Cardiac fibroblast (primary cell): ENCODE measurements around the gene SNED1.

Experiments
- DNase-seq, 2 donors: peaks; one replicate each; pipeline versions ENCODE4 v3.0.0 to v3.0.0-alpha.2; 2010; ENCODE audit warnings: low read depth in 2 of 2
- H3K4me3 ChIP-seq, 2 donors: replicated peaks in 1 of 2; 1 replicate in 1 of 2; 2 replicates in 1 of 2; pipeline ENCODE4 v1.5.1; 2011; ENCODE audit warnings: low read depth in 2 of 2, low read length in 2 of 2, mild to moderate bottlenecking in 2 of 2, moderate library complexity in 1 of 2
- TF ChIP-seq, protein P1 (sequence below): IDR thresholded peaks from one replicate; pipeline ENCODE4 v1.5.1; 2011; ENCODE audit warnings: low read depth, mild to moderate bottlenecking, low read length, inconsistent platforms

The SNED1 gene

DNA sequence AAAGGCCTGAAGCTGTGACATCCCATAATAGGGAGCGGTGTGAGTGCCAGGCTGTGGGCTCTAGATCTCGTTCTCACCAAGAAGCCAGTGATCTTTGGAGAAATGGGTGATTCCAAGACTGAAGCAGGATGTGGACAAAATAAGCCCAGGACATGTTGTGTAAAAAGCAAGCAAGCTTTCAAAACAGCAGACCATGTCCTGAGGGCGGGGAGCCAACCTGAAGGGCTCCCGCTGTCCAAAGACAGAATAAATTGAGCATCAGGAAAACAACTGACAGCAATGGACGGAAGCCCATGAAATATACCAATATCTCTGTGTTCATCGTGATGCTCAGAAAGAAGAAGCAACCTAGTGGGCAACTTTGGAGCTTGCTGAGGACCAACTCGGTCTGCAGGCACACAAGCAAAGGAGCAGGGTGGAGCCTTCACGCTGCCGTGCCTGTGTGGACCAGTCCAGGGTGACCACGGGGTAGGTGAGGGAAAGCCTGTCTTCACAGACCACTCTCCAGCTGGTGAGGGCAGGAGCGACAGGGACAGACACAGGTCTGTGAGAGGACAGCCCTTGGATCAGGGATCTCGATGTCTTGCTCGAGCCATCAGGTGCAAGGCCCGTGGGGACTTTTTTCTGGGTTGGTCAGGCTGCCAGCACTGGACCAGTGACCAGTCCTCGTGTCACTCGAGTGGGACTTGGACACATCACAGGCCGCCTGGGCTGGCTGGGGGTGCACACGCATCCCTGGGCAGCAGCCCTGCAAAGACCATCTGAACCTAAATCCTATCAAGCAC, 82.2 kb downstream of the SNED1 start:
- TF ChIP-seq, protein P1, sequence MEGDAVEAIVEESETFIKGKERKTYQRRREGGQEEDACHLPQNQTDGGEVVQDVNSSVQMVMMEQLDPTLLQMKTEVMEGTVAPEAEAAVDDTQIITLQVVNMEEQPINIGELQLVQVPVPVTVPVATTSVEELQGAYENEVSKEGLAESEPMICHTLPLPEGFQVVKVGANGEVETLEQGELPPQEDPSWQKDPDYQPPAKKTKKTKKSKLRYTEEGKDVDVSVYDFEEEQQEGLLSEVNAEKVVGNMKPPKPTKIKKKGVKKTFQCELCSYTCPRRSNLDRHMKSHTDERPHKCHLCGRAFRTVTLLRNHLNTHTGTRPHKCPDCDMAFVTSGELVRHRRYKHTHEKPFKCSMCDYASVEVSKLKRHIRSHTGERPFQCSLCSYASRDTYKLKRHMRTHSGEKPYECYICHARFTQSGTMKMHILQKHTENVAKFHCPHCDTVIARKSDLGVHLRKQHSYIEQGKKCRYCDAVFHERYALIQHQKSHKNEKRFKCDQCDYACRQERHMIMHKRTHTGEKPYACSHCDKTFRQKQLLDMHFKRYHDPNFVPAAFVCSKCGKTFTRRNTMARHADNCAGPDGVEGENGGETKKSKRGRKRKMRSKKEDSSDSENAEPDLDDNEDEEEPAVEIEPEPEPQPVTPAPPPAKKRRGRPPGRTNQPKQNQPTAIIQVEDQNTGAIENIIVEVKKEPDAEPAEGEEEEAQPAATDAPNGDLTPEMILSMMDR, result no peak
- DNase-seq, result no peak
- H3K4me3 ChIP-seq, result no peak overlapping the region

DNA sequence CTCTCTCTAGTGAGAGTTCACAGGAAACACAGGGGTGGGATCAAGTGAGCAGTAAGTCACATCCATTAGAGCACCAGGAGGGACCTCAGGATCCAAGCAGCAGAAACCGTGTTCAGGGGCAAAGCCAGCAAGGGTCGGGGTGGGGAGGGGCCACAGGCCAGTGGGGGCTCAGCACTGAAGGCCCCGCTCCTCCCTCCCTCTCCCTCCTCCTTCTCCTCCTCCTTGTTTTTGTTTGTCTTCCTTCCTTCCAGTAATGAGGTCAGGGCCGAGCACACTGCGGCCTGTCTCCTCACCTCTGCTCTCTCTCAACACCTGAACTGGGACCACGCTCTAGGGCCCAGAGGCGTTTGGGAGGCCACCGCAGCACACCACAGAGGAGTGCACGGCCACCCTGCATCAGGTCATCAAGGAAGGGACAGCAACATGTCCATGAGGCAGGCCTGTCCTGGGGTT, 82.8 kb downstream of the SNED1 start:
- TF ChIP-seq, protein P1, result no peak
- no peak overlapping the region for H3K4me3 ChIP-seq
- DNase-seq, result no peak

DNA sequence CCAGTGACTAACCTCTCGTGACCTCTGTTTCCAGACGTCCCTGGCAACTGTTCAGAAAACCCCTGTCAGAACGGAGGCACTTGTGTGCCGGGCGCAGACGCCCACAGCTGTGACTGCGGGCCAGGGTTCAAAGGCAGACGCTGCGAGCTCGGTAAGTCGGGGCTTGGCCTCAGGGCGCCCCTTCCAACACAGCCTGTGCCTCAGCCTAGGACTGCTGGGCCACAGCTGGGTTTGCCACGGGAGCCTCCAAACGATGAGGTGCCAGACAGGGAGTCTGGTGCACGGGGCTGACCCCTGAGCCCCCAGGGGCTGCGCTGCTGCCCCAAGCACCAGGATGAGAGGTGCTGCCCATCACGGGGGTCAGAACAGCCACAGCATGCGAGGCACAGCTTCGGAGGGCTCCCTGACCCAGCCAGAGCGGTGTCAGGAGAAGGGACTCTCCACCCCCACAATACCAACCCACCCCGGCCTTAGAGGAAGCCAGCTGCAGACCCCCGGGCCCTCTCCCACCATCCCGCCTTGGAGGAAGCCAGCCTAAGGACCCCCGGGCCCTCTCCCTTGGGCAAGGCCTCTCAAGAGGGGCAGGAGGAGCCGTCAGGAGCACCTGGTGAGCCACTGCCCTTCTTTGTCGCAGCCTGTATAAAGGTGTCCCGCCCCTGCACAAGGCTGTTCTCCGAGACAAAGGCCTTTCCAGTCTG, 83.4 kb downstream of the SNED1 start:
- DNase-seq, result no peak
- H3K4me3 ChIP-seq, result no peak overlapping the region
- TF ChIP-seq, protein P1, result no peak

DNA sequence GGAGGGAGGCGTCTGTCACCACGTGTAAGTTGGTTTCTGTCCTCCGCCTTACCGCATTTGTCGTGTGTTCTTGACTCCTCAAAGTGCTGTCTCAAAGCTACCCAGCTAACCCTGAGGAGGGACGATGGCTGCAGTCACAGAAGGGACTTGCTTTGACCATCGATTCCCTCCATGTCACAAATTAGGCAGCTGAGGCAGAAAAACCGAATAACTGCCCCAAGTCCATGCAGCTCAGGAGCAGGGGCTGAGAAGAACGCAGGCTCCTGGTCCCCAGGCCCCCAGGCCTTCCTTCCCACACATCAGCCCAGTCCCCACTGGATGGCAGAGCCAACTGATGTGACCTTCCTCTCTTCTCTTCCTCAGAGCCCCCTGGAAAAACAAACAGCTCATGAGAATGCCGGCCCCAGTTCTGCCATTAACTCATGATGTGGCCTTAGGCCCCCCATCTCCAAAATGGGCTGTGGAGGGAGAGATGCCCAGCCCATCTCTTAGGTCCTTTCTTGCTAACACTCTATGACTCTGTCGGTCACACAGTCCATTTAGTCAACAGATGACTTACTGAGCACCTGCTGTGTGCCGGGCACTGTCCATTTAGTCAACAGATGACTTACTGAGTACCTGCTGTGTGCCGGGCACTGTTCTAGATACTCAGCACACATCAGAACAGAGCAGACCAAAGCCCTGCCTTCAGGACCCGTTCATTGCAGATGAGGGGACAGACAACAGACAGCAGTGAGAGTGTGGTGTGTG, 84.1 kb downstream of the SNED1 start:
- no peak for DNase-seq
- no peak overlapping the region for H3K4me3 ChIP-seq
- TF ChIP-seq, protein P1, result no peak

DNA sequence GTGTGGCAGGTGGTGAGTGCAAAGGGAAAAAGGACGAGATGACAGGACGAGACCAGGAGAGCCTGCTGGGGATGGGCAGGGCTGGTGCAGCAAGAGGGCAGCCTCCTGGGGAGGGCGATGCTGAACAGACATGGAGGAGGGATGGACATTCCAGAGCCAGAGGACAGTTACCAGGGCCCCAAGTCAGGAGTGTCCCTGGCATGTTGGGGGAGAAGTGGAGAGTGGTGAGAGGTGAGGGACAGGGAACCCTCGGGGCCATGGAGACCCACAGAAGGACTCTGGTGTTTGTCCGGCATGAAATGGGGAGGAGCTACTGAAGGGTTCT, 84.6 kb downstream of the SNED1 start:
- TF ChIP-seq, protein P1, result no peak
- no peak for DNase-seq
- H3K4me3 ChIP-seq, result no peak overlapping the region

DNA sequence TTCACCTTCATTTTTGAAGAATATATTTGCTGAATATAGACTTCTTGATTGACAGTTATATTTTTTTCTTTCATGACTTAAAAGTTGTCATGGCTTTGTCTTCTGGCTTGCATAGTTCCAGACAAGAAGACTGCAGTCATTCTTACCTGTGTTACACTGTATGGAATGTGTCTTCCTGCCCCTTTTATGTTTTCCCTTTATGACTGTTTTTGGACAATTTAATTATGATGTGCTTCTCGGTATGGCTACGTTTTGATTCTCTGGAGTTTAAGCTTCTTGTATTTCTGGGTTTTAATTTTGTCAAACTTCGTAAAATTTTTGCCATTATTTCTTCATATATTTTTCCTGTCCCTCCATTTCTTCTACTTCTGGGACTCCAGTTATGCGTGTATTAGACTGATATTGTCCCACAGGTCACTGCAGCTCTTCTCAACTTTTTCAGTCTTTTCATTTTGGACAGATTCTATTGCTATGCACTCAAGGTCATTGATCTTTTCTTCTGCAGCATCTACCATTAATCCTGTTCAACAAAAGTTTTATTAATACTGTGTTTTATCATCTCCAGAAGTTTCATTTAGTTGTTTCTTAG, 86.5 kb downstream of the SNED1 start:
- DNase-seq, result no peak
- TF ChIP-seq, protein P1, result no peak
- no peak overlapping the region for H3K4me3 ChIP-seq
